H1 (cell line): ENCODE measurements around the gene BTRC. TPM values are rescaled to one million over a fixed set of nuclear protein-coding genes. Genes with fewer than 3 reads are reported as not detected.

Experiments
- CTCF ChIA-PET: fragments of 300-600 bp; sonication (Branson Sonifier 250); formaldehyde crosslinking; loops from one replicate; lab custom pipeline; 2021; ENCODE audit not compliant: partially characterized antibody; lab: Charles Lee
- POLR2A ChIA-PET: fragments of 300-600 bp; sonication (Branson Sonifier 250); formaldehyde crosslinking; loops from one replicate; lab custom pipeline; 2021; ENCODE audit warnings: inconsistent platforms; ENCODE audit not compliant: partially characterized antibody; lab: Charles Lee
- DNase-seq, 2 experiments: peaks; one replicate each; pipeline versions ENCODE4 v3.0.0 to v3.0.0-alpha.2; 2010 to 2022; ENCODE audit warnings: low spot score in 2 of 2, low read depth in 1 of 2, mixed read lengths in 1 of 2
- FAIRE-seq: peaks from 2 replicates; lab custom pipeline; 2011; peaks lifted over from hg19 to GRCh38; lab: Jason Lieb, UNC
- H2AFZ ChIP-seq: 2 replicates; pipeline ENCODE4 v1.8.1; 2012; ENCODE audit warnings: low read length, inconsistent platforms
- H2AK5ac ChIP-seq: 2 replicates; pipeline ENCODE4 v1.6.1; 2013; ENCODE audit warnings: low read depth, low read length
- H2BK120ac ChIP-seq: replicated peaks from 2 replicates; pipeline ENCODE3; 2013; ENCODE audit warnings: low read depth, low read length, inconsistent platforms
- H2BK12ac ChIP-seq: 2 replicates; pipeline ENCODE4 v1.6.1; 2013; ENCODE audit warnings: low read depth, low read length
- H2BK15ac ChIP-seq: 2 replicates; pipeline ENCODE4 v1.6.1; 2013; ENCODE audit warnings: low read length
- H2BK20ac ChIP-seq: 2 replicates; pipeline ENCODE4 v1.6.1; 2013; ENCODE audit warnings: low read length
- H2BK5ac ChIP-seq: 2 replicates; pipeline ENCODE4 v1.6.1; 2013; ENCODE audit warnings: low read depth, low read length
- H3K14ac ChIP-seq: 2 replicates; pipeline ENCODE4 v1.6.1; 2013; ENCODE audit warnings: inconsistent platforms; ENCODE audit not compliant: insufficient read length
- H3K18ac ChIP-seq: 2 replicates; pipeline ENCODE4 v1.6.1; 2013; ENCODE audit warnings: low read length; ENCODE audit errors: extremely low read depth
- H3K23ac ChIP-seq: 2 replicates; pipeline ENCODE4 v1.6.1; 2013; ENCODE audit warnings: inconsistent platforms; ENCODE audit not compliant: insufficient read length
- H3K23me2 ChIP-seq: 2 replicates; pipeline ENCODE4 v1.6.1; 2013; ENCODE audit warnings: low read depth, low read length
- H3K27ac ChIP-seq: 2 replicates; pipeline ENCODE4 v1.6.1; 2011; ENCODE audit warnings: low read depth, low read length, inconsistent platforms
- H3K27me3 ChIP-seq, 4 experiments: replicated peaks in 1 of 4; 1 replicate in 1 of 4; 2 replicates in 3 of 4; pipeline versions ENCODE4 v1.6.1 to v1.8.1; 2011 to 2013; ENCODE audit warnings: low read length in 3 of 4, mild to moderate bottlenecking in 3 of 4, inconsistent platforms in 2 of 4, mixed read lengths in 2 of 4, moderate library complexity in 1 of 4; ENCODE audit not compliant: control insufficient read depth in 3 of 4, insufficient read depth in 3 of 4; ENCODE audit errors: extremely low read depth in 1 of 4
- H3K36me3 ChIP-seq, 4 experiments: 2 replicates each; pipeline versions ENCODE4 v1.6.1 to v1.8.1; 2011 to 2013; ENCODE audit warnings: mild to moderate bottlenecking in 4 of 4, low read length in 3 of 4, moderate library complexity in 2 of 4, control low read depth in 1 of 4, inconsistent platforms in 1 of 4; ENCODE audit not compliant: insufficient read depth in 4 of 4, control insufficient read depth in 2 of 4
- H3K4ac ChIP-seq: replicated peaks from 2 replicates; pipeline ENCODE3; 2013; ENCODE audit warnings: low read length, low read depth, mixed read lengths, inconsistent platforms; ENCODE audit not compliant: insufficient read length
- H3K4me1 ChIP-seq, 4 experiments: replicated peaks in 1 of 4; 1 replicate in 1 of 4; 2 replicates in 3 of 4; pipeline versions ENCODE4 v1.6.1 to v1.8.1; 2011 to 2013; ENCODE audit warnings: low read length in 3 of 4, inconsistent platforms in 2 of 4, mixed read lengths in 1 of 4; ENCODE audit not compliant: insufficient read depth in 4 of 4, control insufficient read depth in 3 of 4
- H3K4me2 ChIP-seq, 2 experiments: 2 replicates each; pipeline versions ENCODE4 v1.6.1 to v1.8.1; 2011 to 2013; ENCODE audit warnings: low read depth in 2 of 2, low read length in 2 of 2, control low read depth in 1 of 2, inconsistent platforms in 1 of 2, mild to moderate bottlenecking in 1 of 2; ENCODE audit not compliant: insufficient read depth in 1 of 2
- H3K4me3 ChIP-seq, 4 experiments: fragments of 200-600, 300-600 bp in 1 of 4; sonication (generic), shearing (Covaris generic), sonication (Bioruptor Twin) in 1 of 4; 2 replicates each; pipeline versions ENCODE4 v1.5.1 to v1.8.1; 2011 to 2016; ENCODE audit warnings: low read length in 4 of 4, low read depth in 3 of 4, control low read depth in 2 of 4, inconsistent platforms in 2 of 4, mild to moderate bottlenecking in 2 of 4, mixed read lengths in 1 of 4, moderate library complexity in 1 of 4; ENCODE audit not compliant: insufficient read depth in 2 of 4; ENCODE audit errors: extremely low read depth in 1 of 4
- H3K56ac ChIP-seq: replicated peaks from 2 replicates; pipeline ENCODE3; 2013; ENCODE audit warnings: low read depth, mild to moderate bottlenecking, mixed read lengths, low read length, inconsistent platforms; ENCODE audit not compliant: insufficient read length
- H3K79me1 ChIP-seq: 2 replicates; pipeline ENCODE4 v1.6.1; 2013; ENCODE audit warnings: low read depth, low read length, control low read depth
- H3K79me2 ChIP-seq, 2 experiments: 2 replicates each; pipeline versions ENCODE4 v1.6.1 to v1.8.1; 2012 to 2013; ENCODE audit warnings: low read length in 2 of 2, mild to moderate bottlenecking in 2 of 2, inconsistent platforms in 1 of 2; ENCODE audit not compliant: insufficient read depth in 2 of 2, control insufficient read depth in 1 of 2
- H3K9ac ChIP-seq, 4 experiments: replicated peaks in 1 of 4; 1 replicate in 1 of 4; 2 replicates in 3 of 4; pipeline versions ENCODE4 v1.6.1 to v1.8.1; 2011 to 2013; ENCODE audit warnings: low read depth in 3 of 4, low read length in 3 of 4, control low read depth in 2 of 4, mild to moderate bottlenecking in 2 of 4, moderate library complexity in 2 of 4, inconsistent platforms in 1 of 4; ENCODE audit errors: extremely low read depth in 1 of 4
- H3K9me3 ChIP-seq, 2 experiments: 2 replicates each; pipeline versions ENCODE4 v1.6.1 to v1.8.1; 2012 to 2013; ENCODE audit warnings: mild to moderate bottlenecking in 2 of 2, moderate library complexity in 2 of 2, control low read depth in 1 of 2, inconsistent platforms in 1 of 2, low read depth in 1 of 2, low read length in 1 of 2, mixed read lengths in 1 of 2; ENCODE audit not compliant: insufficient read depth in 2 of 2
- H4K20me1 ChIP-seq, 2 experiments: replicated peaks in 1 of 2; 2 replicates each; pipeline versions ENCODE3 to v1.8.1; 2011 to 2013; ENCODE audit warnings: inconsistent platforms in 2 of 2, low read length in 2 of 2, mild to moderate bottlenecking in 1 of 2; ENCODE audit not compliant: insufficient read depth in 2 of 2, control insufficient read depth in 1 of 2
- H4K5ac ChIP-seq: 2 replicates; pipeline ENCODE4 v1.6.1; 2013; ENCODE audit warnings: low read length, low read depth, mixed read lengths, inconsistent platforms; ENCODE audit not compliant: insufficient read length
- H4K8ac ChIP-seq: 2 replicates; pipeline ENCODE4 v1.8.0; 2013; ENCODE audit warnings: mild to moderate bottlenecking, moderate library complexity, low read length, inconsistent platforms; ENCODE audit not compliant: insufficient read depth; ENCODE audit errors: extremely low read depth
- H4K91ac ChIP-seq: replicated peaks from 2 replicates; pipeline ENCODE3; 2013; ENCODE audit warnings: low read length, mixed read lengths, inconsistent platforms; ENCODE audit not compliant: insufficient read length
- BACH1 ChIP-seq: IDR thresholded peaks from 2 replicates; pipeline ENCODE4 v1.6.1; 2012; ENCODE audit warnings: low read length, improper control_type of control experiment
- BRCA1 ChIP-seq: IDR thresholded peaks from 2 replicates; pipeline ENCODE4 v1.6.1; 2012; ENCODE audit warnings: low read depth, low read length, improper control_type of control experiment
- CHD1 ChIP-seq: IDR thresholded peaks from 2 replicates; pipeline ENCODE4 v1.6.1; 2012; ENCODE audit warnings: low read depth, low read length, improper control_type of control experiment
- EGR1 ChIP-seq: IDR thresholded peaks from 2 replicates; pipeline ENCODE4 v1.6.1; 2011; ENCODE audit warnings: low read depth, low read length, borderline replicate concordance
- GABPA ChIP-seq: IDR thresholded peaks from 2 replicates; pipeline ENCODE4 v1.6.1; 2011; ENCODE audit warnings: mild to moderate bottlenecking, low read length, moderate library complexity, borderline replicate concordance; ENCODE audit not compliant: insufficient read depth
- JUND ChIP-seq: IDR thresholded peaks from 2 replicates; pipeline ENCODE4 v1.6.1; 2011; ENCODE audit warnings: mild to moderate bottlenecking, improper control_type of control experiment, low read length
- NRF1 ChIP-seq: IDR thresholded peaks from 2 replicates; pipeline ENCODE4 v1.6.1; 2011; ENCODE audit warnings: mild to moderate bottlenecking, low read depth, low read length, improper control_type of control experiment
- POLR2A ChIP-seq, 2 experiments: IDR thresholded peaks; 1 replicate in 1 of 2; 2 replicates in 1 of 2; pipeline ENCODE4 v1.6.1; 2011; ENCODE audit warnings: low read depth in 2 of 2, low read length in 2 of 2, mild to moderate bottlenecking in 2 of 2; ENCODE audit errors: control extremely low read depth in 1 of 2
- POLR2AphosphoS5 ChIP-seq: IDR thresholded peaks from 2 replicates; pipeline ENCODE4 v1.6.1; 2011; ENCODE audit warnings: low read depth, low read length
- POU5F1 ChIP-seq: IDR thresholded peaks from 2 replicates; pipeline ENCODE4 v1.6.1; 2011; ENCODE audit warnings: low read depth, mild to moderate bottlenecking, low read length, moderate library complexity
- TAF1 ChIP-seq: IDR thresholded peaks from 2 replicates; pipeline ENCODE4 v1.6.1; 2011; ENCODE audit warnings: mild to moderate bottlenecking, low read depth, low read length
- TBP ChIP-seq: IDR thresholded peaks from 2 replicates; pipeline ENCODE4 v1.6.1; 2011; ENCODE audit warnings: low read depth, low read length, improper control_type of control experiment
- TEAD4 ChIP-seq: IDR thresholded peaks from 2 replicates; pipeline ENCODE4 v1.6.1; 2012; ENCODE audit warnings: low read depth, low read length, inconsistent platforms, mixed read lengths
- YY1 ChIP-seq: IDR thresholded peaks from 2 replicates; pipeline ENCODE4 v1.6.1; 2011; ENCODE audit warnings: low read depth, mild to moderate bottlenecking, low read length
- WGBS, 2 experiments: shearing (Covaris generic) in 1 of 2; methylation state at CpG; one replicate each; pipeline versions ENCODE4 v1.1.6 to v1.1.7; 2013 to 2015; ENCODE audit warnings: low lambda C conversion rate in 2 of 2, mixed read lengths in 2 of 2, inconsistent platforms in 1 of 2, low coverage in 1 of 2, missing lambda C conversion rate in 1 of 2; ENCODE audit not compliant: insufficient replicate concordance in 2 of 2, insufficient coverage in 1 of 2, insufficient read length in 1 of 2; ENCODE audit errors: extremely low coverage in 1 of 2, missing lambda C conversion rate in 1 of 2; 5-methylcytosine and 5-hydroxymethylcytosine counted together
- polyA plus RNA-seq, 7 experiments: library from polyadenylated mRNA; depleted of rRNA in 3 of 7; stranded (reverse) in 5 of 7; unstranded in 2 of 7; fragments of >200 nt in 5 of 7; fragments of 200-250 nt in 2 of 7; gene quantifications; 1 replicate in 5 of 7; 2 replicates in 1 of 7; 4 replicates in 1 of 7; pipeline versions ENCODE4 v1.2.1 to v1.2.3, GENCODE V29; 2011 to 2013; ENCODE audit warnings: missing spikeins in 2 of 7, mixed read lengths in 2 of 7
- total RNA-seq: library from RNA; stranded (reverse); fragmentation: NEBNext Ultra II Directional; extraction: Animal tissue kit (Norgen Biotek cat#: 25700); gene quantifications from 2 replicates; pipeline ENCODE4 v1.2.1, GENCODE V29; 2021

The BTRC gene
- total and polyA plus RNA-seq, 2 of the 8 experiments (the other 6 are each of a cell fraction or from before 2014, with no cell fraction given): 9.9 to 24.7 TPM

DNA sequence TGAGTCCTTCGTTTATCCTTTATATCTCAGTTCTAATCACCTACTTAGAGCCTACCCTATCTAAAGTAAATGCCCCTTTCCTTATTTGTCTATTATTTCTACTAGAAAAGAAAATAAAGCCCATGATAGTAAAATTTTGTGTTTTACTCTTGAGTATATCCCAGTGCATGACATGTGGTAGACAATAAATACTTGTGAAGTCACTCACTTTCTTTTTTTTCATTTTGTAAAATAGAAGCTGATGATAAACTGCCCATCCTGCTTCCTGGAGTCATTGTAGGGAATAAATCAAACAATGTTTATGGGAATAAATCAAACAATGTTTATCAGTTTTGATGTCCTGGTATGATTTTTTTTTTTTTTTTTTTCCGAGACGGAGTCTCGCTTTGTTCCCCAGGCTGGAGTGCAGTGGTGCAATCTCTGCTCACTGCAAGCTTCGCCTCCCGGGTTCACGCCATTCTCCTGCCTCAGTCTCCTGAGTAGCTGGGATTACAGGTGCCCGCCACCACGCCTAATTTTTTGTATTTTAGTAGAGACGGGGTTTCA, 36.1 kb downstream of the BTRC start:
- CTCF ChIA-PET: interaction anchor here (0.6 to 1.3 kb wide), 2 partner anchors 34 to 52 kb away, joined by 3 to 4 read pairs; no protein-coding TSS in a partner anchor
- FAIRE-seq (no peak), DNase-seq (no peak)
- Histone ChIP-seq H2AFZ (no peak overlapping the region), H3K79me2 (no peaks in the 10 kb centered on the region), H3K9me3 (no peaks in the 10 kb centered on the region), H3K23ac (no peak overlapping the region), H3K4me2 (no peak overlapping the region), H3K4ac (no peak overlapping the region), H3K14ac (no peak overlapping the region), H3K4me3 (no peak overlapping the region), H3K4me1 (peaks cover 0 to 6% (median 0%) of the 10 kb centered on the region in 4 experiments; a peak in 1 of 7 replicates), H2AK5ac (no peak overlapping the region), H3K79me1 (no peaks in the 10 kb centered on the region), H2BK12ac (no peak overlapping the region), H2BK120ac (no peak overlapping the region), H3K56ac (no peak overlapping the region), H2BK20ac (no peak overlapping the region), H2BK5ac (no peak overlapping the region), H3K23me2 (no peaks in the 10 kb centered on the region), H3K36me3 (no peaks in the 10 kb centered on the region), H4K20me1 (peaks cover 0 to 4% of the 10 kb centered on the region in 2 experiments), H4K8ac (no peak overlapping the region), H3K27me3 (no peaks in the 10 kb centered on the region), H3K9ac (no peak overlapping the region), H3K27ac (no peak overlapping the region), H3K18ac (no peak overlapping the region), H4K91ac (no peak overlapping the region)
- WGBS, 2 experiments: 83% methylated on average over 10 of the region's 10 CpGs; no CpG with 5 or more reads in 1 of the 2 experiments
- POLR2A ChIA-PET: no interaction called here
- TF ChIP-seq BRCA1 (no peak), CHD1 (no peak), TEAD4 (no peak), NRF1 (no peak), YY1 (no peak), POLR2AphosphoS5 (no peak), JUND (no peak), BACH1 (no peak), EGR1 (no peak), POU5F1 (no peak), TBP (no peak), GABPA (no peak), TAF1 (no peak), POLR2A (IDR thresholded peaks at IDR 0.05; ENCODE audit: control extremely low read depth in 1 of 2, low read depth in 2 of 2, low read length in 2 of 2) (no peak)
- TF ChIP-seq, all 59 proteins: peak for 0
- H4K5ac ChIP-seq: no peak overlapping the region
- H2BK15ac ChIP-seq: no peak overlapping the region
